WTC11 (cell line): ENCODE data around the gene SLC38A1. TPM values are rescaled to one million over a fixed set of nuclear protein-coding genes. Genes with fewer than 3 reads are reported as not detected.

Source experiments
- ATAC-seq: fragments of 200-7000 bp; cut with Tn5 transposase; 2 replicates; pipeline ENCODE4 v1.10.0; 2021; ENCODE audit warnings: mild to moderate bottlenecking, moderate library complexity
- CTCF ChIA-PET: fragments of 300-600 bp; sonication (Branson Sonifier 250); formaldehyde crosslinking; loops from one replicate; lab custom pipeline; 2021; ENCODE audit warnings: antibody characterized with exemption; lab: Charles Lee
- POLR2A ChIA-PET: fragments of 350-600 bp; sonication (Branson Sonifier 250); formaldehyde crosslinking; loops from one replicate; lab custom pipeline; 2021; ENCODE audit warnings: antibody characterized with exemption; lab: Charles Lee
- DNase-seq: peaks from one replicate; pipeline ENCODE4 v3.0.0; 2021; ENCODE audit warnings: low spot score
- H3K27ac Mint-ChIP-seq: 2 replicates; pipeline ENCODE4 v1.8.0; 2021; ENCODE audit warnings: mixed read lengths
- H3K27me3 Mint-ChIP-seq: 2 replicates; pipeline ENCODE4 v1.8.0; 2021; ENCODE audit warnings: low read depth, mild to moderate bottlenecking, moderate library complexity, mixed read lengths
- H3K36me3 Mint-ChIP-seq: 2 replicates; pipeline ENCODE4 v1.8.0; 2021; ENCODE audit warnings: mixed read lengths
- H3K4me1 Mint-ChIP-seq: 2 replicates; pipeline ENCODE4 v1.8.0; 2022; ENCODE audit warnings: mixed read lengths
- H3K4me3 Mint-ChIP-seq: 2 replicates; pipeline ENCODE4 v1.8.0; 2021; ENCODE audit warnings: mild to moderate bottlenecking, moderate library complexity, mixed read lengths
- H3K9me3 Mint-ChIP-seq: 2 replicates; pipeline ENCODE4 v1.8.0; 2021; ENCODE audit warnings: mixed read lengths
- ATF1 ChIP-seq: sonication (generic); formaldehyde crosslinking; IDR thresholded peaks from 2 replicates; pipeline ENCODE4 v1.8.1; 2023; ENCODE audit warnings: mild to moderate bottlenecking, moderate library complexity, missing genetic modification reagents
- CBFB ChIP-seq: sonication (generic); formaldehyde crosslinking; IDR thresholded peaks from 2 replicates; pipeline ENCODE4 v1.8.1; 2022; ENCODE audit warnings: mild to moderate bottlenecking, low read depth, missing genetic modification reagents
- ELF4 ChIP-seq: sonication (generic); formaldehyde crosslinking; IDR thresholded peaks from 2 replicates; pipeline ENCODE4 v1.8.1; 2022; ENCODE audit warnings: low read depth, mild to moderate bottlenecking, moderate library complexity, missing genetic modification reagents
- ESRRA ChIP-seq: sonication (generic); formaldehyde crosslinking; IDR thresholded peaks from 2 replicates; pipeline ENCODE4 v1.8.1; 2022; ENCODE audit warnings: mild to moderate bottlenecking, missing genetic modification reagents, borderline replicate concordance
- ETV6 ChIP-seq: sonication (generic); formaldehyde crosslinking; IDR thresholded peaks from 2 replicates; pipeline ENCODE4 v1.8.1; 2022; ENCODE audit warnings: mild to moderate bottlenecking, missing genetic modification reagents
- JAZF1 ChIP-seq: fragments of 250-450 bp; sonication (Bioruptor Pico); IDR thresholded peaks from 2 replicates; pipeline ENCODE4 v1.9.0; 2021; ENCODE audit warnings: moderate library complexity, mild to moderate bottlenecking, inconsistent platforms
- NFATC4 ChIP-seq: fragments of 250-450 bp; sonication (Bioruptor Pico); IDR thresholded peaks from 2 replicates; pipeline ENCODE4 v1.9.0; 2021; ENCODE audit warnings: mild to moderate bottlenecking
- NFYB ChIP-seq: sonication (generic); formaldehyde crosslinking; conservative IDR thresholded peaks from 2 replicates; pipeline ENCODE4 v1.8.0; 2022; ENCODE audit warnings: low read depth, missing genetic modification reagents
- NR3C1 ChIP-seq: sonication (generic); formaldehyde crosslinking; conservative IDR thresholded peaks from 2 replicates; pipeline ENCODE4 v1.8.1; 2023; ENCODE audit warnings: low read depth, mild to moderate bottlenecking, missing genetic modification reagents
- OVOL2 ChIP-seq: fragments of 250-450 bp; sonication (Bioruptor Pico); IDR thresholded peaks from 2 replicates; pipeline ENCODE4 v1.9.0; 2021; ENCODE audit warnings: mild to moderate bottlenecking, borderline replicate concordance
- TP53 ChIP-seq: sonication (generic); formaldehyde crosslinking; IDR thresholded peaks from 2 replicates; pipeline ENCODE4 v1.8.1; 2023; ENCODE audit warnings: mild to moderate bottlenecking, missing genetic modification reagents
- ZBTB21 ChIP-seq: sonication (generic); formaldehyde crosslinking; IDR thresholded peaks from 2 replicates; pipeline ENCODE4 v1.8.1; 2023; ENCODE audit warnings: mild to moderate bottlenecking, missing genetic modification reagents, borderline replicate concordance
- ZNF232 ChIP-seq: sonication (generic); formaldehyde crosslinking; IDR thresholded peaks from 2 replicates; pipeline ENCODE4 v1.8.0; 2022; ENCODE audit warnings: mild to moderate bottlenecking, missing genetic modification reagents
- ZNF423 ChIP-seq: fragments of 250-450 bp; sonication (Bioruptor Pico); IDR thresholded peaks from 2 replicates; pipeline ENCODE4 v2.1.2; 2022; ENCODE audit warnings: mild to moderate bottlenecking, moderate library complexity
- total RNA-seq: library from RNA; stranded (reverse); gene quantifications from 3 replicates; pipeline ENCODE4 v1.2.3, GENCODE V29; 2021
- TF ChIP-seq, protein P1 (sequence below): fragments of 250-450 bp; sonication (Bioruptor Pico); IDR thresholded peaks from 2 replicates; pipeline ENCODE4 v1.9.0; 2021; ENCODE audit warnings: mild to moderate bottlenecking
- TF ChIP-seq, protein P2 (sequence below): sonication (generic); formaldehyde crosslinking; IDR thresholded peaks from 2 replicates; pipeline ENCODE4 v1.8.0; 2023; ENCODE audit warnings: mild to moderate bottlenecking, missing genetic modification reagents
- TF ChIP-seq, protein P3 (sequence below): sonication (generic); formaldehyde crosslinking; IDR thresholded peaks from 2 replicates; pipeline ENCODE4 v1.8.0; 2022; ENCODE audit warnings: missing genetic modification reagents
- TF ChIP-seq, protein P4 (sequence below): sonication (generic); formaldehyde crosslinking; IDR thresholded peaks from 2 replicates; pipeline ENCODE4 v1.8.1; 2022; ENCODE audit warnings: mild to moderate bottlenecking, missing genetic modification reagents, moderate library complexity, borderline replicate concordance
- TF ChIP-seq, protein P5 (sequence below): fragments of 250-450 bp; sonication (Bioruptor Pico); IDR thresholded peaks from 2 replicates; pipeline ENCODE4 v2.1.2; 2022; ENCODE audit warnings: mild to moderate bottlenecking, moderate library complexity
- TF ChIP-seq, protein P6 (sequence below): sonication (generic); formaldehyde crosslinking; IDR thresholded peaks from 2 replicates; pipeline ENCODE4 v1.8.1; 2023; ENCODE audit warnings: mild to moderate bottlenecking, missing genetic modification reagents
- TF ChIP-seq, protein P7 (sequence below): fragments of 250-450 bp; sonication (Bioruptor Pico); IDR thresholded peaks from 2 replicates; pipeline ENCODE4 v1.8.0; 2021; ENCODE audit warnings: mild to moderate bottlenecking

SLC38A1 gene
- total RNA-seq, 1 experiment from 2014 or later = 179 TPM

DNA sequence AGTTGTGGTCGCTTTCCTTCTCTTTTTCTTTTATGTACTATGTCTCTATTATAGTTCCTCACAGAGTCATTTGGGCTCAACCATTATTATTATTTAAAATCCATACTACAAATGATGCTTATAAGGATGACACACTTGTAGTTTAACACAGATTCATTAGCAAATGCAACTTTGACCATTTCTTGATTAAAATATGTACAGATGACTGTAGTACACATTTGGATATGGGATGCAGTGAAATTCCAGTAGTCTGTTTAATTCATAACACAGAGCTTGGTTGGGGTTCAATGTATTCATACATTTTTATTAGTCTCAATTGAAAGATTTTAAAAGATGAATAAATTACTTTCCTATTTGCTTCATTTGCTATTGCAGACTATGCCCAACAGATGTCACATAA lies 30.0 kb downstream of the SLC38A1 start:
- ATAC-seq = no peak
- DNase-seq = no peak
- no peak overlapping the region for H3K4me3 Mint-ChIP-seq
- TF ChIP-seq TP53 = no peak
- no peak for TF ChIP-seq OVOL2 (CRISPR knock-in tag)
- TF ChIP-seq NFYB (CRISPR knock-in tag) = no peak
- no peak for TF ChIP-seq ZNF423 (CRISPR knock-in tag)
- TF ChIP-seq, protein P1, sequence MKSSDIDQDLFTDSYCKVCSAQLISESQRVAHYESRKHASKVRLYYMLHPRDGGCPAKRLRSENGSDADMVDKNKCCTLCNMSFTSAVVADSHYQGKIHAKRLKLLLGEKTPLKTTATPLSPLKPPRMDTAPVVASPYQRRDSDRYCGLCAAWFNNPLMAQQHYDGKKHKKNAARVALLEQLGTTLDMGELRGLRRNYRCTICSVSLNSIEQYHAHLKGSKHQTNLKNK (CRISPR knock-in tag) = no peak
- TF ChIP-seq NR3C1 (CRISPR knock-in tag) = no peak
- TF ChIP-seq, protein P2, sequence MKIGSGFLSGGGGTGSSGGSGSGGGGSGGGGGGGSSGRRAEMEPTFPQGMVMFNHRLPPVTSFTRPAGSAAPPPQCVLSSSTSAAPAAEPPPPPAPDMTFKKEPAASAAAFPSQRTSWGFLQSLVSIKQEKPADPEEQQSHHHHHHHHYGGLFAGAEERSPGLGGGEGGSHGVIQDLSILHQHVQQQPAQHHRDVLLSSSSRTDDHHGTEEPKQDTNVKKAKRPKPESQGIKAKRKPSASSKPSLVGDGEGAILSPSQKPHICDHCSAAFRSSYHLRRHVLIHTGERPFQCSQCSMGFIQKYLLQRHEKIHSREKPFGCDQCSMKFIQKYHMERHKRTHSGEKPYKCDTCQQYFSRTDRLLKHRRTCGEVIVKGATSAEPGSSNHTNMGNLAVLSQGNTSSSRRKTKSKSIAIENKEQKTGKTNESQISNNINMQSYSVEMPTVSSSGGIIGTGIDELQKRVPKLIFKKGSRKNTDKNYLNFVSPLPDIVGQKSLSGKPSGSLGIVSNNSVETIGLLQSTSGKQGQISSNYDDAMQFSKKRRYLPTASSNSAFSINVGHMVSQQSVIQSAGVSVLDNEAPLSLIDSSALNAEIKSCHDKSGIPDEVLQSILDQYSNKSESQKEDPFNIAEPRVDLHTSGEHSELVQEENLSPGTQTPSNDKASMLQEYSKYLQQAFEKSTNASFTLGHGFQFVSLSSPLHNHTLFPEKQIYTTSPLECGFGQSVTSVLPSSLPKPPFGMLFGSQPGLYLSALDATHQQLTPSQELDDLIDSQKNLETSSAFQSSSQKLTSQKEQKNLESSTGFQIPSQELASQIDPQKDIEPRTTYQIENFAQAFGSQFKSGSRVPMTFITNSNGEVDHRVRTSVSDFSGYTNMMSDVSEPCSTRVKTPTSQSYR (CRISPR knock-in tag) = no peak
- no peak for TF ChIP-seq NFATC4
- no peak for TF ChIP-seq ESRRA (CRISPR knock-in tag)
- TF ChIP-seq ZBTB21 (CRISPR knock-in tag) = no peak
- TF ChIP-seq, protein P3, sequence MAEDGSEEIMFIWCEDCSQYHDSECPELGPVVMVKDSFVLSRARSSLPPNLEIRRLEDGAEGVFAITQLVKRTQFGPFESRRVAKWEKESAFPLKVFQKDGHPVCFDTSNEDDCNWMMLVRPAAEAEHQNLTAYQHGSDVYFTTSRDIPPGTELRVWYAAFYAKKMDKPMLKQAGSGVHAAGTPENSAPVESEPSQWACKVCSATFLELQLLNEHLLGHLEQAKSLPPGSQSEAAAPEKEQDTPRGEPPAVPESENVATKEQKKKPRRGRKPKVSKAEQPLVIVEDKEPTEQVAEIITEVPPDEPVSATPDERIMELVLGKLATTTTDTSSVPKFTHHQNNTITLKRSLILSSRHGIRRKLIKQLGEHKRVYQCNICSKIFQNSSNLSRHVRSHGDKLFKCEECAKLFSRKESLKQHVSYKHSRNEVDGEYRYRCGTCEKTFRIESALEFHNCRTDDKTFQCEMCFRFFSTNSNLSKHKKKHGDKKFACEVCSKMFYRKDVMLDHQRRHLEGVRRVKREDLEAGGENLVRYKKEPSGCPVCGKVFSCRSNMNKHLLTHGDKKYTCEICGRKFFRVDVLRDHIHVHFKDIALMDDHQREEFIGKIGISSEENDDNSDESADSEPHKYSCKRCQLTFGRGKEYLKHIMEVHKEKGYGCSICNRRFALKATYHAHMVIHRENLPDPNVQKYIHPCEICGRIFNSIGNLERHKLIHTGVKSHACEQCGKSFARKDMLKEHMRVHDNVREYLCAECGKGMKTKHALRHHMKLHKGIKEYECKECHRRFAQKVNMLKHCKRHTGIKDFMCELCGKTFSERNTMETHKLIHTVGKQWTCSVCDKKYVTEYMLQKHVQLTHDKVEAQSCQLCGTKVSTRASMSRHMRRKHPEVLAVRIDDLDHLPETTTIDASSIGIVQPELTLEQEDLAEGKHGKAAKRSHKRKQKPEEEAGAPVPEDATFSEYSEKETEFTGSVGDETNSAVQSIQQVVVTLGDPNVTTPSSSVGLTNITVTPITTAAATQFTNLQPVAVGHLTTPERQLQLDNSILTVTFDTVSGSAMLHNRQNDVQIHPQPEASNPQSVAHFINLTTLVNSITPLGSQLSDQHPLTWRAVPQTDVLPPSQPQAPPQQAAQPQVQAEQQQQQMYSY (CRISPR knock-in tag) = no peak
- TF ChIP-seq CBFB (CRISPR knock-in tag) = no peak
- TF ChIP-seq ELF4 = no peak
- TF ChIP-seq ZNF232 (CRISPR knock-in tag) = no peak
- TF ChIP-seq, protein P4, sequence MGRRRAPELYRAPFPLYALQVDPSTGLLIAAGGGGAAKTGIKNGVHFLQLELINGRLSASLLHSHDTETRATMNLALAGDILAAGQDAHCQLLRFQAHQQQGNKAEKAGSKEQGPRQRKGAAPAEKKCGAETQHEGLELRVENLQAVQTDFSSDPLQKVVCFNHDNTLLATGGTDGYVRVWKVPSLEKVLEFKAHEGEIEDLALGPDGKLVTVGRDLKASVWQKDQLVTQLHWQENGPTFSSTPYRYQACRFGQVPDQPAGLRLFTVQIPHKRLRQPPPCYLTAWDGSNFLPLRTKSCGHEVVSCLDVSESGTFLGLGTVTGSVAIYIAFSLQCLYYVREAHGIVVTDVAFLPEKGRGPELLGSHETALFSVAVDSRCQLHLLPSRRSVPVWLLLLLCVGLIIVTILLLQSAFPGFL = no peak
- TF ChIP-seq ETV6 (CRISPR knock-in tag) = no peak
- peaks cover 10% of the 10 kb centered on the region for H3K4me1 Mint-ChIP-seq
- H3K36me3 Mint-ChIP-seq = peaks cover 69% of the 10 kb centered on the region
- POLR2A ChIA-PET = no interaction called here
- H3K27ac Mint-ChIP-seq = peak overlapping the region; percentile 48; the same call in 1 of the 2 replicates
- H3K27me3 Mint-ChIP-seq = no peaks in the 10 kb centered on the region
- CTCF ChIA-PET = no interaction called here
- no peaks in the 10 kb centered on the region for H3K9me3 Mint-ChIP-seq

DNA sequence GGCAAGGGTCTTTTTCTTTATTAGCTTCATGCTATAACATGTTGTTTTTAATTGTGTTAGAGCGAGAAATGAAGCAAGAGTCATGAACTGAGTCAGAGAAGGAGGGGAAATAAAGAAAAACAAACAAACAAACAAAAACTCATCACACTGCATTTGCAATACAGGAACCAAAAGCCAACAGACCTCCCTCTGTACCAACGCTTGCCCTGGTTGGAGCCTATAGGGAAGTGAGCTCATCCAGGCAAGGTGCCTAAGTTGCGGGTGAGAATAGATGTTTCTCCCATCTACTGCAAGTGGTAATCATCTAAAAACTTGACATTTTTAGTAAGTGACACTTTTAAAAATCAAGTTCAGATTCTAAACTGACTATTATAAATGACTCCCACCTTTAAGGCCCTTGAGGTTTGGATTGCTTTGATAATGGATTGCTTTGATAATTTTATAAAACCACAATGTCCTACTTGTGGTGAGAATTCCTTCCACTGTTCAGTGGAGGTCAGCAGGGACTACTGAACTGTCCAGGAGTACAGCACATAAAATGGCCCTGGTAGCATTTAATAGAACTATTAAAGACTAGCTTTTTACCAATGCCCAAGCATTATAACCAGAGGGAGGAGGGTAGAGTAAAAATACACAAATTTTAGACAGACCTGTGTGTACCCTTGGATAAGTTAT lies 31.3 kb downstream of the SLC38A1 start:
- ChIA-PET CTCF (interaction anchor here (1.5 kb wide), 1 partner anchor 166 kb away, joined by 3 read pairs; no protein-coding TSS in a partner anchor), POLR2A (no interaction called here)
- no peaks in the 10 kb centered on the region for H3K27me3 Mint-ChIP-seq
- no peak overlapping the region for H3K27ac Mint-ChIP-seq
- H3K36me3 Mint-ChIP-seq = peaks cover 61% of the 10 kb centered on the region
- H3K9me3 Mint-ChIP-seq = no peaks in the 10 kb centered on the region
- peaks cover 10% of the 10 kb centered on the region for H3K4me1 Mint-ChIP-seq
- DNase-seq (no peak), ATAC-seq (no peak)
- H3K4me3 Mint-ChIP-seq = no peak overlapping the region
- TF ChIP-seq, protein P5, sequence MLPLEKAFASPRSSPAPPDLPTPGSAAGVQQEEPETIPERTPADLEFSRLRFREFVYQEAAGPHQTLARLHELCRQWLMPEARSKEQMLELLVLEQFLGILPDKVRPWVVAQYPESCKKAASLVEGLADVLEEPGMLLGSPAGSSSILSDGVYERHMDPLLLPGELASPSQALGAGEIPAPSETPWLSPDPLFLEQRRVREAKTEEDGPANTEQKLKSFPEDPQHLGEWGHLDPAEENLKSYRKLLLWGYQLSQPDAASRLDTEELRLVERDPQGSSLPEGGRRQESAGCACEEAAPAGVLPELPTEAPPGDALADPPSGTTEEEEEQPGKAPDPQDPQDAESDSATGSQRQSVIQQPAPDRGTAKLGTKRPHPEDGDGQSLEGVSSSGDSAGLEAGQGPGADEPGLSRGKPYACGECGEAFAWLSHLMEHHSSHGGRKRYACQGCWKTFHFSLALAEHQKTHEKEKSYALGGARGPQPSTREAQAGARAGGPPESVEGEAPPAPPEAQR = no peak
- TF ChIP-seq JAZF1 (CRISPR knock-in tag) (no peak), ATF1 (CRISPR knock-in tag) (no peak), ZBTB21 (CRISPR knock-in tag) (no peak), CBFB (CRISPR knock-in tag) (no peak)
- TF ChIP-seq, protein P6, sequence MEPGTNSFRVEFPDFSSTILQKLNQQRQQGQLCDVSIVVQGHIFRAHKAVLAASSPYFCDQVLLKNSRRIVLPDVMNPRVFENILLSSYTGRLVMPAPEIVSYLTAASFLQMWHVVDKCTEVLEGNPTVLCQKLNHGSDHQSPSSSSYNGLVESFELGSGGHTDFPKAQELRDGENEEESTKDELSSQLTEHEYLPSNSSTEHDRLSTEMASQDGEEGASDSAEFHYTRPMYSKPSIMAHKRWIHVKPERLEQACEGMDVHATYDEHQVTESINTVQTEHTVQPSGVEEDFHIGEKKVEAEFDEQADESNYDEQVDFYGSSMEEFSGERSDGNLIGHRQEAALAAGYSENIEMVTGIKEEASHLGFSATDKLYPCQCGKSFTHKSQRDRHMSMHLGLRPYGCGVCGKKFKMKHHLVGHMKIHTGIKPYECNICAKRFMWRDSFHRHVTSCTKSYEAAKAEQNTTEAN (CRISPR knock-in tag) = no peak
- TF ChIP-seq, protein P7, sequence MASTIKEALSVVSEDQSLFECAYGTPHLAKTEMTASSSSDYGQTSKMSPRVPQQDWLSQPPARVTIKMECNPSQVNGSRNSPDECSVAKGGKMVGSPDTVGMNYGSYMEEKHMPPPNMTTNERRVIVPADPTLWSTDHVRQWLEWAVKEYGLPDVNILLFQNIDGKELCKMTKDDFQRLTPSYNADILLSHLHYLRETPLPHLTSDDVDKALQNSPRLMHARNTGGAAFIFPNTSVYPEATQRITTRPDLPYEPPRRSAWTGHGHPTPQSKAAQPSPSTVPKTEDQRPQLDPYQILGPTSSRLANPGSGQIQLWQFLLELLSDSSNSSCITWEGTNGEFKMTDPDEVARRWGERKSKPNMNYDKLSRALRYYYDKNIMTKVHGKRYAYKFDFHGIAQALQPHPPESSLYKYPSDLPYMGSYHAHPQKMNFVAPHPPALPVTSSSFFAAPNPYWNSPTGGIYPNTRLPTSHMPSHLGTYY (CRISPR knock-in tag) = no peak
